Panc1 (cell line): ENCODE measurements around the gene PTGS2. TPM values are rescaled to one million over a fixed set of nuclear protein-coding genes. Genes with fewer than 3 reads are reported as not detected.

Experiments
- ATAC-seq: fragments of 200-7000 bp; cut with Tn5 transposase; 2 replicates; pipeline ENCODE4 v1.9.1; 2020; ENCODE audit warnings: mild to moderate bottlenecking, moderate library complexity
- BruUV-seq: library from RNA; stranded (reverse); fragments of 400-500 nt; replicated peaks from 2 replicates; lab custom pipeline; 2021; lab: Mats Ljungman, UMichigan
- CTCF ChIA-PET: fragments of 300-600 bp; sonication (Branson Sonifier 250); formaldehyde crosslinking; loops from one replicate; lab custom pipeline; 2022; ENCODE audit warnings: antibody characterized with exemption; lab: Charles Lee
- POLR2A ChIA-PET: fragments of 300-600 bp; sonication (Branson Sonifier 250); formaldehyde crosslinking; loops from one replicate; lab custom pipeline; 2022; ENCODE audit warnings: antibody characterized with exemption; lab: Charles Lee
- DNase-seq: peaks from one replicate; pipeline ENCODE4 v3.0.0-alpha.2; 2010; ENCODE audit warnings: low read depth, low spot score
- H3K27ac ChIP-seq: 2 replicates; pipeline ENCODE4 v1.5.1; 2011; ENCODE audit warnings: mild to moderate bottlenecking, low read length, inconsistent platforms
- H3K27me3 ChIP-seq: fragments of 200-500 bp; sonication (Bioruptor generic); 2 replicates; pipeline ENCODE4 v1.6.0; 2014; ENCODE audit warnings: low read length, inconsistent platforms; ENCODE audit not compliant: control insufficient read depth, insufficient read depth
- H3K36me3 ChIP-seq: fragments of 200-500 bp; sonication (Bioruptor generic); 2 replicates; pipeline ENCODE4 v1.5.1; 2014; ENCODE audit warnings: inconsistent platforms, mild to moderate bottlenecking, low read length, moderate library complexity; ENCODE audit not compliant: control insufficient read depth, insufficient read depth
- H3K4me1 ChIP-seq: 2 replicates; pipeline ENCODE4 v1.5.1; 2011; ENCODE audit warnings: inconsistent platforms, mild to moderate bottlenecking, low read length, moderate library complexity; ENCODE audit not compliant: control insufficient read depth, insufficient read depth
- H3K4me3 ChIP-seq, 2 experiments: 2 replicates each; pipeline ENCODE4 v1.5.1; 2011 to 2012; ENCODE audit warnings: low read depth in 2 of 2, low read length in 2 of 2, mild to moderate bottlenecking in 2 of 2, inconsistent platforms in 1 of 2, moderate library complexity in 1 of 2
- H3K9me3 ChIP-seq: fragments of 200-500 bp; sonication (Bioruptor generic); 2 replicates; pipeline ENCODE4 v1.5.1; 2014; ENCODE audit warnings: low read depth, mild to moderate bottlenecking, inconsistent platforms, low read length, moderate library complexity; ENCODE audit not compliant: control insufficient read depth, insufficient read depth
- CTCF ChIP-seq: fragments of 450-650 bp; IDR thresholded peaks from 2 replicates; pipeline ENCODE4 v1.5.1; 2017; ENCODE audit warnings: mild to moderate bottlenecking
- POLR2AphosphoS5 ChIP-seq: IDR thresholded peaks from 2 replicates; pipeline ENCODE4 v1.6.1; 2012; ENCODE audit warnings: mild to moderate bottlenecking, low read depth, low read length, moderate library complexity
- REST ChIP-seq, 2 experiments: IDR thresholded peaks; 2 replicates each; pipeline ENCODE4 v1.6.1; 2011 to 2012; ENCODE audit warnings: low read depth in 2 of 2, control low read depth in 1 of 2, low read length in 1 of 2, mild to moderate bottlenecking in 1 of 2, moderate library complexity in 1 of 2; ENCODE audit not compliant: insufficient read depth in 1 of 2
- SIN3A ChIP-seq: IDR thresholded peaks from 2 replicates; pipeline ENCODE4 v1.6.1; 2012; ENCODE audit warnings: low read depth, mild to moderate bottlenecking, low read length, moderate library complexity, borderline replicate concordance; ENCODE audit not compliant: insufficient read depth
- TCF7L2 ChIP-seq: IDR thresholded peaks from 2 replicates; pipeline ENCODE4 v1.6.1; 2011; ENCODE audit warnings: mild to moderate bottlenecking, low read depth, low read length, inconsistent platforms
- in situ Hi-C: cut with HindIII; loops from 2 replicates; pipeline ENCODE4 v1.10.0; 2016; ENCODE audit warnings: low sequenced_read_pairs, low pct_unique_long_range_greater_than_20kb
- intact Hi-C: fragments of 100-400 bp; cut with micrococcal nuclease; formaldehyde crosslinking; loops from one replicate; pipeline ENCODE4 v1.10.0; 2022; ENCODE audit not compliant: unreplicated experiment
- total RNA-seq: library from RNA; stranded (reverse); gene quantifications from one replicate; pipeline ENCODE4 v1.2.1, GENCODE V29; 2021; ENCODE audit not compliant: unreplicated experiment

Gene PTGS2
- total RNA-seq, 1 experiment from 2014 or later = not detected

- no peak overlapping the region for H3K4me3 ChIP-seq
- no peak for DNase-seq
- no peak for TF ChIP-seq REST (IDR thresholded peaks at IDR 0.05; ENCODE audit: insufficient read depth in 1 of 2, low read depth in 2 of 2, low read length in 1 of 2)
- no peak for TF ChIP-seq POLR2AphosphoS5
- no peak for ATAC-seq
- no TSS peak for BruUV-seq
- H3K9me3 ChIP-seq = no peaks in the 10 kb centered on the region
- intact Hi-C loops = no loop called here
- H3K27me3 ChIP-seq = no peaks in the 10 kb centered on the region
- H3K36me3 ChIP-seq = no peaks in the 10 kb centered on the region
- no peak overlapping the region for H3K27ac ChIP-seq
- ChIA-PET CTCF (no interaction called here), POLR2A (no interaction called here)
- in situ Hi-C loops = no loop called here
- H3K4me1 ChIP-seq = no peaks in the 10 kb centered on the region
These were observed 47.1 kb downstream of the PTGS2 start for GRCh38 chr1:186633116-186633515.

- Histone ChIP-seq H3K27ac (no peak overlapping the region), H3K27me3 (no peaks in the 10 kb centered on the region), H3K36me3 (no peaks in the 10 kb centered on the region), H3K9me3 (no peaks in the 10 kb centered on the region), H3K4me1 (no peaks in the 10 kb centered on the region), H3K4me3 (no peak overlapping the region)
- no peak for TF ChIP-seq POLR2AphosphoS5
- intact Hi-C loops (no loop called here), in situ Hi-C loops (no loop called here)
- no peak for DNase-seq
- ChIA-PET CTCF (no interaction called here), POLR2A (no interaction called here)
- ATAC-seq = no peak
- no TSS peak for BruUV-seq
These were observed 50.9 kb downstream of the PTGS2 start for GRCh38 chr1:186629341-186629740.

- no TSS peak for BruUV-seq
- no peaks in the 10 kb centered on the region for H3K27me3 ChIP-seq
- in situ Hi-C loops = no loop called here
- H3K4me3 ChIP-seq = no peak overlapping the region
- no peaks in the 10 kb centered on the region for H3K36me3 ChIP-seq
- intact Hi-C loops = no loop called here
- H3K9me3 ChIP-seq = no peaks in the 10 kb centered on the region
- CTCF ChIA-PET = no interaction called here
- ATAC-seq (no peak), DNase-seq (no peak)
- no peak for TF ChIP-seq CTCF
- TF ChIP-seq POLR2AphosphoS5 = no peak
- no peak for TF ChIP-seq SIN3A
- TF ChIP-seq TCF7L2 = no peak
- no peak for TF ChIP-seq REST (IDR thresholded peaks at IDR 0.05; ENCODE audit: insufficient read depth in 1 of 2, low read depth in 2 of 2, low read length in 1 of 2)
- POLR2A ChIA-PET = no interaction called here
- H3K27ac ChIP-seq = no peak overlapping the region
- H3K4me1 ChIP-seq = no peaks in the 10 kb centered on the region
These were observed 51.3 kb downstream of the PTGS2 start for GRCh38 chr1:186628910-186629309.
